WERI-Rb-1 (cell line): ENCODE data around the gene PPP4R1.

Experiments used
- DNase-seq: peaks from one replicate; pipeline ENCODE4 v3.0.0-alpha.2; 2020
- H3K27ac ChIP-seq: fragments of 250-450 bp; sonication (Bioruptor Pico); 2 replicates; pipeline ENCODE4 v1.5.1; 2020; ENCODE audit warnings: mild to moderate bottlenecking, moderate library complexity
- H3K27me3 ChIP-seq: fragments of 250-450 bp; sonication (Bioruptor Pico); 2 replicates; pipeline ENCODE4 v1.5.1; 2021; ENCODE audit warnings: mild to moderate bottlenecking, low read depth, moderate library complexity; ENCODE audit not compliant: insufficient read depth, severe bottlenecking
- H3K36me3 ChIP-seq: fragments of 250-450 bp; sonication (Bioruptor Pico); 2 replicates; pipeline ENCODE4 v1.5.1; 2020; ENCODE audit warnings: mild to moderate bottlenecking, moderate library complexity
- H3K4me3 ChIP-seq: 2 replicates; pipeline ENCODE4 v1.5.1; 2011; ENCODE audit warnings: low read depth, mild to moderate bottlenecking, control low read depth, low read length
- H3K9me3 ChIP-seq: fragments of 250-450 bp; sonication (Bioruptor Pico); 2 replicates; pipeline ENCODE4 v1.5.1; 2021; ENCODE audit warnings: mild to moderate bottlenecking, moderate library complexity; ENCODE audit not compliant: severe bottlenecking
- TF ChIP-seq, protein P1 (sequence below): IDR thresholded peaks from 2 replicates; pipeline ENCODE4 v1.5.1; 2011; ENCODE audit warnings: low read depth, mild to moderate bottlenecking, control low read depth, inconsistent platforms, low read length

PPP4R1 gene

DNA sequence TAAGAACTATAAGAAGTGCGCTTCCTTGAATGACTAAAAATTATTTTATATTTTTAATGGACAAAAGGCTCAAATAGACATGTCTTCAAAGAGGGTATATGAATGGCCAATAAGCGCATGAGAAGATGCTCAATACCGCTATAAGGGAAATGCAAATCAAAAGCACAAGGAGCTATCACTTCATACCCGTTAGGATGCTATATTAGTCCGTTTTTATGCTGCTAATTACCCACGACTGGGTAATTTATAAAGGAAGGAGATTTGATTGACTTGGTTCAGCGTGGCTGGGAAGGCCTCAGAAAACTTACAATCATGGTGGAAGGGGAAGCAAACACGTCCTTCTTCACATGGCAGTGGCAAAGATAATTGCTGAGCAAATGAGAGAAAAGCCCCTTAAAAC is 20.5 kb upstream of the PPP4R1 start:
- H3K9me3 ChIP-seq = no peaks in the 10 kb centered on the region
- TF ChIP-seq, protein P1, sequence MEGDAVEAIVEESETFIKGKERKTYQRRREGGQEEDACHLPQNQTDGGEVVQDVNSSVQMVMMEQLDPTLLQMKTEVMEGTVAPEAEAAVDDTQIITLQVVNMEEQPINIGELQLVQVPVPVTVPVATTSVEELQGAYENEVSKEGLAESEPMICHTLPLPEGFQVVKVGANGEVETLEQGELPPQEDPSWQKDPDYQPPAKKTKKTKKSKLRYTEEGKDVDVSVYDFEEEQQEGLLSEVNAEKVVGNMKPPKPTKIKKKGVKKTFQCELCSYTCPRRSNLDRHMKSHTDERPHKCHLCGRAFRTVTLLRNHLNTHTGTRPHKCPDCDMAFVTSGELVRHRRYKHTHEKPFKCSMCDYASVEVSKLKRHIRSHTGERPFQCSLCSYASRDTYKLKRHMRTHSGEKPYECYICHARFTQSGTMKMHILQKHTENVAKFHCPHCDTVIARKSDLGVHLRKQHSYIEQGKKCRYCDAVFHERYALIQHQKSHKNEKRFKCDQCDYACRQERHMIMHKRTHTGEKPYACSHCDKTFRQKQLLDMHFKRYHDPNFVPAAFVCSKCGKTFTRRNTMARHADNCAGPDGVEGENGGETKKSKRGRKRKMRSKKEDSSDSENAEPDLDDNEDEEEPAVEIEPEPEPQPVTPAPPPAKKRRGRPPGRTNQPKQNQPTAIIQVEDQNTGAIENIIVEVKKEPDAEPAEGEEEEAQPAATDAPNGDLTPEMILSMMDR = no peak

DNA sequence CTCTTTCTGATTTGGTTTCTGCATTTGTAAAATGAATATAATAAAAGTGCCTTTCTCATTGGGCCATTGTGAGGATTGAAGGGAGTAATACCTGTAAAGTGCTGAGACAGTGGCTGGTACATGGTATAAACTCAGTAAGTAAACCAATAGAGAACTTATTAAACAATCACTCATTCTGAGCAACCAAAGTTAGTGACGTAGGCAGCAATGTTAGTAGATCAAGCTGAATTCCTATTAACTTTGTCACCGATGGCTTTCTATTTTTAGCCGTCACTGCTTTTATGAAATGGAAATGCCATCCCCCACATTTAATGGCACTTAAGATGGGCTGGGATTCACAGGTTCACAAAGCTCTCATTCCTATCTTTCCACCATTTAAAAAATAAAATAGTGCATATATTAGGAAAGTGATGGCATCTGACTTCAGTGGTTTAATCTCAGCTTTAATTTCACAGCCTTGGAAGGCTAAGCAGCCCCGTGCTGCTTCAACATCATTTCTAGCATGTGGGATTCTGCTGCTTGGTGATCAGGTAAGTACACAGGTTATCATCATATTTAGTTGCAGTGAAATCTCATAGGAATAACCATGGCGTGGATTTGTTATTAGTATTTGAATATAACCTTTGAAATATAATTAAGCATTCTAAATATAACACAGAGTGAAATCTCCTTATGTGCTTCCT is 17.6 kb upstream of the PPP4R1 start:
- H3K36me3 ChIP-seq = no peaks in the 10 kb centered on the region
- H3K27ac ChIP-seq = no peak overlapping the region
- TF ChIP-seq, protein P1 = no peak
- no peak for DNase-seq
- no peaks in the 10 kb centered on the region for H3K9me3 ChIP-seq
- H3K27me3 ChIP-seq = no peaks in the 10 kb centered on the region
- no peak overlapping the region for H3K4me3 ChIP-seq

More for the DNA sequence above, 20.5 kb upstream of the PPP4R1 start:
- Histone ChIP-seq H3K27me3 (no peaks in the 10 kb centered on the region), H3K27ac (no peak overlapping the region), H3K4me3 (no peak overlapping the region), H3K36me3 (no peaks in the 10 kb centered on the region)
- no peak for DNase-seq

DNA sequence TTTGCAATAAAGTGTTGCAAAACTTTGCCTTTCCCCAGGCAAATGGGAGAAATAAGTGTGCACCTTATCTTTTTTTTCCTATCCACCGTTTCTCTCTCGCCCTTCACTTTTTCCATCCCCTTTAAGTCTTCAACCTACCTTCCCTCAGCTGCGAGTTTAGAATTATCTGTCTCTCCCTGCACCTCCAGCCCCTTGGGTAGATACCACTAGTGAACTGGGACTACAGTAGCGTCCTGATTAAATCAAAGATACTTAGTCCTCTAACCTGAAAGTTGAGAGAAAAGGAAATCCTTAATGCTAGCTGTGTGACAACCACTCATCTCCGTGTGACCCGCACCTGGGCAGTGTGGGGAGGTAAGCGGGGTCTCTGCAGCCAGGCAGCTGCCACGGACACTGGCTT is 16.1 kb upstream of the PPP4R1 start:
- Histone ChIP-seq H3K4me3 (no peak overlapping the region), H3K9me3 (no peaks in the 10 kb centered on the region), H3K27me3 (no peaks in the 10 kb centered on the region), H3K27ac (no peak overlapping the region), H3K36me3 (no peaks in the 10 kb centered on the region)
- DNase-seq = no peak
- TF ChIP-seq, protein P1 = no peak

DNA sequence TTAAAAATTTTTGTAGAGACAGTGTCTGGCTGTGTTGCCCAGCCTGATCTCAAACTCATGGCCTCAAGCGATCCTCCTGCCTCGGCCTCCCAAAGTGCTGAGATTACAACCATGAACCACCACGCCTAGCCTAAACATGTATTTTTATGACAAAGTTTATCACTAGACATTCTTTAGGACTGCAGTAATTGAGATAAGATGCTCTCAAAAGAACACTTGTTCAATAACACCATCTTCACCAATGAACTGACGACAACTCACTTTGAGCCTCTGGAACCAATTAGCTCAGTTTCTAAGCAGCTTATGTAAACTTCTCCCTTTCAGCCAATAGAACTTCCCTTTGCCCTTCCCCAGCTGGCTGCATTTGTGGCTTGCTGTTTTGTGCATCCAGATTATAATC is 15.3 kb upstream of the PPP4R1 start:
- no peak overlapping the region for H3K27ac ChIP-seq
- no peak overlapping the region for H3K4me3 ChIP-seq
- no peaks in the 10 kb centered on the region for H3K36me3 ChIP-seq
- TF ChIP-seq, protein P1 = no peak
- H3K27me3 ChIP-seq = no peaks in the 10 kb centered on the region
- DNase-seq = peak; percentile 29
- H3K9me3 ChIP-seq = no peaks in the 10 kb centered on the region

DNA sequence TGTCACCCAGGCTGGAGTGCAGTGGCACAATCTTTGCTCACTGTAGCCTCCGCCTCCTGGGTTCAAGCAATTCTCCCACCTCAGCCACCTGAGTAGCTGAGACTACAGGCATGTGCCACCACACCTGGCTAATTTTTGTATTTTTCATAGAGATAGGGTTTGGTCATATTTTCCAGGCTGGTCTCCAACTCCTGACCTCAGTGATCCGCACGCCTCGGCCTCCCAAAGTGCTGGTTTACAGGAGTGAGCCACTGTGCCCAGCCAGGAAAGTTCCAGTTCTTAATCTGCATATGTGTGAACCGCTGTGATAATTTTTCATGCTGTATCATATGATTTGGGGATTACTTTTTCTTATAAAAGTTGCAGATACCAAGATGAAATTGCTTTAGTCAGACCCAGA is 14.6 kb upstream of the PPP4R1 start:
- DNase-seq = no peak
- Histone ChIP-seq H3K4me3 (no peak overlapping the region), H3K27me3 (no peaks in the 10 kb centered on the region), H3K36me3 (no peaks in the 10 kb centered on the region), H3K9me3 (no peaks in the 10 kb centered on the region), H3K27ac (no peak overlapping the region)
- TF ChIP-seq, protein P1 = no peak

DNA sequence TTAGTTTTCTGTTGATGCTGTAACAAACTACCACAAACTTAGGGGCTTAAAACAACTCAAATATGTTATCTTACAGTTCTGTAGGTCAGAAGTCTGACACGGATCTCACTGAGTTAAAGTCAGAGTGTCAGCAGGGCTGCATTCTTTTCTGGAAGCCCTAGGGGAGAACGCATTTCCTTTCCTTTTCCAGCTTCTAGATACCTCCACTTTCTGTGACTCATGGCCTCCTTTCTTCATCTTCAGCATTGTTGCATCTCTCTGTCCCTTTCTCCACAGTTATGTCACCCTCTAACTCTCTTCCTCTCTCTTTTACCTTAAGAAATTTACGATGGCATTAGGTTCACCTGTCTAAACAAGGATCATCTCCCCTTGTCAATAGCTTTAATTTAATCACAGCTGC is 13.3 kb upstream of the PPP4R1 start:
- TF ChIP-seq, protein P1 = no peak
- Histone ChIP-seq H3K27ac (no peak overlapping the region), H3K4me3 (no peak overlapping the region), H3K27me3 (no peaks in the 10 kb centered on the region), H3K9me3 (no peaks in the 10 kb centered on the region), H3K36me3 (no peaks in the 10 kb centered on the region)
- DNase-seq = no peak
